ENCODE results near the gene MRPL24. TPM values are rescaled to one million over a fixed set of nuclear protein-coding genes. Genes with fewer than 3 reads are reported as not detected.

MRPL24 gene
- total and polyA plus RNA-seq, 9 of the 15 experiments (the other 6 are each of a cell fraction or from before 2014, with no cell fraction given), result 74.3 to 267 (median 113) TPM

DNA sequence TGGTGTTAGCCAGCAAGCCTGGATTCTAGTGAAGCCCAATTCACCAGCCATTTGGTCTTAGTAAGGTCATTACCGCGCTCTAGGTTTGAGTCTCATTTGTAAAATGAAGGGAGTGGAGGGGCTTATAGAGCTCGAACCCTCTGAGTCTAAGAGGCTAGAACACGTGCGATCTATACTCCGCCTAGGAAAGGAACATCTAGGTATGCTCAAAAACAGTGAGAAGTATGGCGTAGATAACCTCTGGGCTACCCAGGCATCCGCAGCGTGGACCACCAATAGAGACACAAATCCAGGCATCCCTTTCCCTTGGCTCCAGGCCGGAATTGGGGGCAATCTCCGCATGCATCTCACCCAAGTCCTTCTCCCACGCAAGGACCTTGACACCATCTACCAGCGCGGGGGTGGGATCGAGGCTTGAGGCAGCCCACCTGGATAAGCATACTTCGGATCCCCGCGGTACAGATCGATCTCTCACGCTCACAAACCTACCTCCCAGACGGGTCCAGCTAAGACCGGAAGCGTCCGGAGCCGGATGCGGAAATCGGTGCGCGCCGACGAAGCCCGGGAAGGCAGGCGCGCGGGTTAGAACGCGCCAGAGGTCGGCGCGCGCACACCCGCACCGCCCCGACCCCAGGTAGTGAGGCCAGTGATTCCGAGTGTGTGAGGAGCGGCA lies 12.8 kb downstream of the MRPL24 start, which contains the start of gene METTL25B (continued):
- TF ChIP-seq KLF13 (tag; IDR thresholded peaks at IDR 0.05; ENCODE audit: borderline replicate concordance, low read depth) (no peak), RBM25 (IDR thresholded peaks at IDR 0.05; ENCODE audit: low read depth, low read length, severe bottlenecking) (no peak), RBM14 (IDR thresholded peaks at IDR 0.05; ENCODE audit: borderline replicate concordance, insufficient read depth, low read depth, low read length) (no peak), ADNP (tag; IDR thresholded peaks at IDR 0.05) (no peak), ZNF444 (CRISPR knock-in tag; IDR thresholded peaks at IDR 0.05) (no peak), TEAD2 (tag; IDR thresholded peaks at IDR 0.05) (no peak), PHF8 (IDR thresholded peaks at IDR 0.05; ENCODE audit: borderline replicate concordance, low read length) (no peak), ZNF184 (CRISPR knock-in tag; IDR thresholded peaks at IDR 0.05) (no peak), RNF2 (IDR thresholded peaks at IDR 0.05) (no peak), GABPB1 (CRISPR knock-in tag; IDR thresholded peaks at IDR 0.05) (peak; percentile 92), ZNF12 (CRISPR knock-in tag; IDR thresholded peaks at IDR 0.05) (peak; percentile 61; the same call in 1 of the 2 replicates), NCOR1 (IDR thresholded peaks at IDR 0.05) (no peak), ZNF146 (CRISPR knock-in tag; IDR thresholded peaks at IDR 0.05; ENCODE audit: unreplicated experiment) (no peak), NR1H2 (CRISPR knock-in tag; IDR thresholded peaks at IDR 0.05) (no peak), ZNF23 (CRISPR knock-in tag; IDR thresholded peaks at IDR 0.05) (no peak), ZNF197 (CRISPR knock-in tag; IDR thresholded peaks at IDR 0.05; ENCODE audit: low read depth) (no peak), HIVEP1 (CRISPR knock-in tag; IDR thresholded peaks at IDR 0.05) (no peak), PTBP1 (IDR thresholded peaks at IDR 0.05; ENCODE audit: low read depth, low read length) (no peak)
- TF ChIP-seq, protein P1, sequence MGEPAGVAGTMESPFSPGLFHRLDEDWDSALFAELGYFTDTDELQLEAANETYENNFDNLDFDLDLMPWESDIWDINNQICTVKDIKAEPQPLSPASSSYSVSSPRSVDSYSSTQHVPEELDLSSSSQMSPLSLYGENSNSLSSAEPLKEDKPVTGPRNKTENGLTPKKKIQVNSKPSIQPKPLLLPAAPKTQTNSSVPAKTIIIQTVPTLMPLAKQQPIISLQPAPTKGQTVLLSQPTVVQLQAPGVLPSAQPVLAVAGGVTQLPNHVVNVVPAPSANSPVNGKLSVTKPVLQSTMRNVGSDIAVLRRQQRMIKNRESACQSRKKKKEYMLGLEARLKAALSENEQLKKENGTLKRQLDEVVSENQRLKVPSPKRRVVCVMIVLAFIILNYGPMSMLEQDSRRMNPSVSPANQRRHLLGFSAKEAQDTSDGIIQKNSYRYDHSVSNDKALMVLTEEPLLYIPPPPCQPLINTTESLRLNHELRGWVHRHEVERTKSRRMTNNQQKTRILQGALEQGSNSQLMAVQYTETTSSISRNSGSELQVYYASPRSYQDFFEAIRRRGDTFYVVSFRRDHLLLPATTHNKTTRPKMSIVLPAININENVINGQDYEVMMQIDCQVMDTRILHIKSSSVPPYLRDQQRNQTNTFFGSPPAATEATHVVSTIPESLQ (CRISPR knock-in tag; IDR thresholded peaks at IDR 0.05), result 0 out of 2 replicates have a peak, but pooled peaks have one; percentile 47
- TF ChIP-seq, protein P2, sequence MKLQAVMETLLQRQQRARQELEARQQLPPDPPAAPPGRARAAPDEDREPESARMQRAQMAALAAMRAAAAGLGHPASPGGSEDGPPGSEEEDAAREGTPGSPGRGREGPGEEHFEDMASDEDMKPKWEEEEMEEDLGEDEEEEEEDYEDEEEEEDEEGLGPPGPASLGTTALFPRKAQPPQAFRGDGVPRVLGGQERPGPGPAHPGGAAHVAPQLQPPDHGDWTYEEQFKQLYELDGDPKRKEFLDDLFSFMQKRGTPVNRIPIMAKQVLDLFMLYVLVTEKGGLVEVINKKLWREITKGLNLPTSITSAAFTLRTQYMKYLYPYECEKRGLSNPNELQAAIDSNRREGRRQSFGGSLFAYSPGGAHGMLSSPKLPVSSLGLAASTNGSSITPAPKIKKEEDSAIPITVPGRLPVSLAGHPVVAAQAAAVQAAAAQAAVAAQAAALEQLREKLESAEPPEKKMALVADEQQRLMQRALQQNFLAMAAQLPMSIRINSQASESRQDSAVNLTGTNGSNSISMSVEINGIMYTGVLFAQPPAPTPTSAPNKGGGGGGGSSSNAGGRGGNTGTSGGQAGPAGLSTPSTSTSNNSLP (IDR thresholded peaks at IDR 0.05; ENCODE audit: borderline replicate concordance, low read depth, low read length), result no peak
